ENCODE measurements around the gene DLG2. TPM values are rescaled to one million over a fixed set of nuclear protein-coding genes. Genes with fewer than 3 reads are reported as not detected.

The DLG2 gene
- total RNA-seq, 1 donor from 2014 or later = 0.43 TPM

GRCh38 chr11:83617671-83618070 is 2009.5 kb downstream of the DLG2 start:
- no peak overlapping the region for H3K27ac ChIP-seq
- no peaks in the 10 kb centered on the region for H3K27me3 ChIP-seq
- no peaks in the 10 kb centered on the region for H3K4me1 ChIP-seq
- intact Hi-C loops (cut with DNase I) = no loop called here
- no peaks in the 10 kb centered on the region for H3K9me3 ChIP-seq
- DNase-seq (ENCODE audit: low spot score in 2 of 2) = no peak
- H3K36me3 ChIP-seq = no peaks in the 10 kb centered on the region
- no peak overlapping the region for H3K4me3 ChIP-seq
- no peak for TF ChIP-seq CTCF (IDR thresholded peaks at IDR 0.05)

DNA sequence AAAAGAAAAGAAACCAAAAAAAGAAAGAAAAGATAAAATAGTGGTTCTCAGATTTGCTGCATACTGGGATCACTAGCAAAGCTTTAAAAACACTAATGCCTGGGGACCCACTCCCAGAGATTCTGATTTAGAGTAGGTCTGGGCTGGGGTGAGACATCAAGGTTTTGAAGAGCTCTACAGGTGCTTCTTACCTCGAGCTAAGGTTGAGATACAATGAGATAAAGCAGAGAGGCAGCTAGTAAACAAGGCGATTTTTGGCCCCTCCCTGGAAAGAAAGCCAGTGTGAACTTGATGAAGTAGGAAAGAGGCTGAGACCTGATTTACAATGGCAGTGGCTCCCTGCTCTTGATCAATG is 2013.4 kb downstream of the DLG2 start:
- intact Hi-C loops (cut with DNase I) = no loop called here
- TF ChIP-seq CTCF (IDR thresholded peaks at IDR 0.05) = no peak

GRCh38 chr11:83612891-83613766 is 2014.0 kb downstream of the DLG2 start:
- H3K4me3 ChIP-seq = no peak overlapping the region
- no peaks in the 10 kb centered on the region for H3K27me3 ChIP-seq
- H3K4me1 ChIP-seq = no peaks in the 10 kb centered on the region
- DNase-seq (ENCODE audit: low spot score in 2 of 2) = no peak
- no peaks in the 10 kb centered on the region for H3K36me3 ChIP-seq
- no peaks in the 10 kb centered on the region for H3K9me3 ChIP-seq
- intact Hi-C loops (cut with DNase I) = no loop called here
- no peak overlapping the region for H3K27ac ChIP-seq
- TF ChIP-seq CTCF (IDR thresholded peaks at IDR 0.05) = no peak

More for the DNA sequence above, 2013.4 kb downstream of the DLG2 start:
- H3K36me3 ChIP-seq = no peaks in the 10 kb centered on the region
- no peak overlapping the region for H3K4me3 ChIP-seq
- H3K27me3 ChIP-seq = no peaks in the 10 kb centered on the region
- DNase-seq (ENCODE audit: low spot score in 2 of 2) = no peak
- H3K27ac ChIP-seq = no peak overlapping the region
- H3K9me3 ChIP-seq = no peaks in the 10 kb centered on the region
- no peaks in the 10 kb centered on the region for H3K4me1 ChIP-seq

DNA sequence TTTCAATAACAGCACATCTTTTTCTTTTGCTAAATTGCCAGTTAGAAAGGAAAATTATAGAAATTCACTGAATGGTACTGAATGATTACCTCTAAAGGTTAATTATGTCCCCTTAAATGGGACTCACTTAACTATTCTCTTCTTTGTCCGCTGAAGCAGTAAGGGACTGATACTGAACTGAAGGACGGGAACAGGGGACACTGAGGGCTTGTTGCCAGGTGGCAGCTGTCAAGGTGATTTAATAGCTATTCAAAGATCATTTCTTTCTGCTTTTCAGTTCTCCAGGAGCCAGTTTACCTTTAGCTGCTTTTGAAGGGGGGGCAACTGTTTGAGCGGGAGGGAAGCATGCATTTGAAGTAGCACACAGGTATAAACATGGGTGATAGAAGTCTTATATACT is 2015.5 kb downstream of the DLG2 start:
- no peak for DNase-seq (ENCODE audit: low spot score in 2 of 2)
- H3K27ac ChIP-seq = no peak overlapping the region
- intact Hi-C loops (cut with DNase I) = no loop called here
- no peak for TF ChIP-seq CTCF (IDR thresholded peaks at IDR 0.05)
- H3K36me3 ChIP-seq = no peaks in the 10 kb centered on the region
- H3K9me3 ChIP-seq = no peaks in the 10 kb centered on the region
- H3K4me1 ChIP-seq = no peaks in the 10 kb centered on the region
- no peak overlapping the region for H3K4me3 ChIP-seq
- no peaks in the 10 kb centered on the region for H3K27me3 ChIP-seq

DNA sequence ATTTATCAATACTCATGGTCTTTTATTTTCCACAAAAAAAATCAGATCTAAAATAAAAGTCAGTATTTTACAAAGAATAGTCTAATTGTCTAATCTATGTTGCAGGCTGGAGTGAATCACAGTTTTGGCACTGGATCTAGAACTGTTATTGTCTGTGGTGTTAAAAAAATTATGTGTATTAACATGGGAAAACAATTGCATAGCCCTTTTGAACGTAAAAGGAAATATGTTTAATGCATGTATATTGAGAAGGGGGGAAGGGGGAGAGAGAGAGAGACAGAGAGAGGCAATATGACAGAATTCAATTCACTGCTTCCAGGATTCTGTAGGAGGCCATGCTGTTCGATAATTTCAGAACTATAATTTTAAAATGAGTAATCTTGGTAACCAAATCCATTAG is 2016.1 kb downstream of the DLG2 start:
- H3K4me3 ChIP-seq = no peak overlapping the region
- H3K36me3 ChIP-seq = no peaks in the 10 kb centered on the region
- no peaks in the 10 kb centered on the region for H3K9me3 ChIP-seq
- no peaks in the 10 kb centered on the region for H3K4me1 ChIP-seq
- H3K27ac ChIP-seq = no peak overlapping the region
- TF ChIP-seq CTCF (IDR thresholded peaks at IDR 0.05) = no peak
- intact Hi-C loops (cut with DNase I) = no loop called here
- no peaks in the 10 kb centered on the region for H3K27me3 ChIP-seq
- no peak for DNase-seq (ENCODE audit: low spot score in 2 of 2)
